ENCODE results near the gene PPP1R1B. TPM values are rescaled to one million over a fixed set of nuclear protein-coding genes. Genes with fewer than 3 reads are reported as not detected.

The PPP1R1B gene
- total RNA-seq, 1 experiment from 2014 or later, result not detected

DNA sequence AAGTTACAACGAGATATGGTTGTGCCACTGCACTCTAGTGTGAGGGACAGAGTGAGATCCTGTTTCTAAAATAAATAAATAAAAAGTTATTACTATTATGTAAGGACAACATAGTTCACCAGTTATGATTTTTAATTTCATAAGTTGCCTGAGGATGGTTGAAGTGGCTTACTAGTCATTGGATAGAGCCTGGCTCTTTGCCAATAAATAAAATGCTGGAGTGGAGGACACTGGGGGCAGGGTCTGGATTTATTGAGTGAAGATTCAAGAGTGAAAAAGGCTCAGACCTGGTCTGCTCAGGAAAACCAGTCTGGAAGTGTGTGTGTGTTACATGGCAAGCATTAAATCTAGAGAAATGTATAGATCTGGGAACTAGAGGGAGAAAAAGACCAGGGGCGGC, 12.3 kb downstream of the PPP1R1B start:
- Histone ChIP-seq H3K4me2 (ENCODE audit: low read depth, low read length, poor library complexity, severe bottlenecking) (peak overlapping the region; percentile 97), H3K9me3 (ENCODE audit: low read length) (no peaks in the 10 kb centered on the region), H3K36me3 (ENCODE audit: insufficient read depth, low read length) (no peaks in the 10 kb centered on the region), H3K4me3 (ENCODE audit: low read length) (peak overlapping the region; percentile 93; the same call in 1 of the 2 replicates), H3K9ac (ENCODE audit: low read length) (peak overlapping the region; percentile 87; the same call in 1 of the 2 replicates), H3K79me2 (ENCODE audit: low read length) (peaks cover 69% of the 10 kb centered on the region), H4K20me1 (ENCODE audit: insufficient read depth, low read depth, low read length) (peaks cover 26% of the 10 kb centered on the region), H3K4me1 (ENCODE audit: low read length) (peaks cover 30% of the 10 kb centered on the region), H3K9me2 (replicated peaks; ENCODE audit: insufficient read depth, low read length) (no peaks in the 10 kb centered on the region), H2AFZ (ENCODE audit: low read length) (no peak overlapping the region), H3K27ac (ENCODE audit: low read length) (no peak overlapping the region), H3K27me3 (ENCODE audit: low read length) (no peaks in the 10 kb centered on the region)
- DNase-seq, result no peak

GRCh38 chr17:39639566-39640458, 13.1 kb downstream of the PPP1R1B start:
- no peaks in the 10 kb centered on the region for H3K9me2 ChIP-seq (replicated peaks; ENCODE audit: insufficient read depth, low read length)
- no peaks in the 10 kb centered on the region for H3K36me3 ChIP-seq (ENCODE audit: insufficient read depth, low read length)
- H3K9me3 ChIP-seq (ENCODE audit: low read length), result no peaks in the 10 kb centered on the region
- H3K79me2 ChIP-seq (ENCODE audit: low read length), result peaks cover 77% of the 10 kb centered on the region
- DNase-seq, result no peak
- H2AFZ ChIP-seq (ENCODE audit: low read length), result no peak overlapping the region
- no peak overlapping the region for H3K4me2 ChIP-seq (ENCODE audit: low read depth, low read length, poor library complexity, severe bottlenecking)
- H3K9ac ChIP-seq (ENCODE audit: low read length), result no peak overlapping the region
- no peak overlapping the region for H3K27ac ChIP-seq (ENCODE audit: low read length)
- H3K4me1 ChIP-seq (ENCODE audit: low read length), result peaks cover 30% of the 10 kb centered on the region
- H3K27me3 ChIP-seq (ENCODE audit: low read length), result no peaks in the 10 kb centered on the region
- no peak overlapping the region for H3K4me3 ChIP-seq (ENCODE audit: low read length)
- peaks cover 28% of the 10 kb centered on the region for H4K20me1 ChIP-seq (ENCODE audit: insufficient read depth, low read depth, low read length)

DNA sequence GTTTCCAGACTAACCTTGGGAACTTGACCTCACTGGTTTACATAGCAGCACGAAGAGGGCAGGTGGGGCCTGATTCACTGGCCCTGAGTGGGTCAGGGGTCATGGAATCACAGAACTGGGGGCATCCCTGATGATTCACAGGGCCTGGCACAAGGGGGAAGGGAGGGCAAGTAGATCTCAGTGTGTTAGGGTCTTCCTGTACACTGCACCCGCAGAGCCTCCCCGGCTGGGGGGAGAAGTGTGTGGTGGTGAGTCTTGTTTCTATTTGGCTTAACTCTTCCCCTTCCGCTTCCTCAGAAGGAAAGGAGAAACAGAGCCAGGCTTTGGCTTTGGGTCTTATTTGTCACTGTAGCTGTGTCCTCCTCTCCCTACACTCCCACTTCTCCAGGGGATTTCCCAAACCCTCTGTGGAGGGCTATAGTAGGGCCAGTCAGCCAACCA, 13.9 kb downstream of the PPP1R1B start:
- Histone ChIP-seq H3K27ac (ENCODE audit: low read length) (no peak overlapping the region), H3K4me3 (ENCODE audit: low read length) (no peak overlapping the region), H3K36me3 (ENCODE audit: insufficient read depth, low read length) (no peaks in the 10 kb centered on the region), H3K4me1 (ENCODE audit: low read length) (peaks cover 27% of the 10 kb centered on the region), H3K9ac (ENCODE audit: low read length) (no peak overlapping the region), H2AFZ (ENCODE audit: low read length) (no peak overlapping the region), H3K9me3 (ENCODE audit: low read length) (no peaks in the 10 kb centered on the region), H3K4me2 (ENCODE audit: low read depth, low read length, poor library complexity, severe bottlenecking) (no peak overlapping the region), H3K9me2 (replicated peaks; ENCODE audit: insufficient read depth, low read length) (no peaks in the 10 kb centered on the region), H4K20me1 (ENCODE audit: insufficient read depth, low read depth, low read length) (peaks cover 32% of the 10 kb centered on the region), H3K79me2 (ENCODE audit: low read length) (peaks cover 85% of the 10 kb centered on the region), H3K27me3 (ENCODE audit: low read length) (no peaks in the 10 kb centered on the region)
- DNase-seq, result no peak

DNA sequence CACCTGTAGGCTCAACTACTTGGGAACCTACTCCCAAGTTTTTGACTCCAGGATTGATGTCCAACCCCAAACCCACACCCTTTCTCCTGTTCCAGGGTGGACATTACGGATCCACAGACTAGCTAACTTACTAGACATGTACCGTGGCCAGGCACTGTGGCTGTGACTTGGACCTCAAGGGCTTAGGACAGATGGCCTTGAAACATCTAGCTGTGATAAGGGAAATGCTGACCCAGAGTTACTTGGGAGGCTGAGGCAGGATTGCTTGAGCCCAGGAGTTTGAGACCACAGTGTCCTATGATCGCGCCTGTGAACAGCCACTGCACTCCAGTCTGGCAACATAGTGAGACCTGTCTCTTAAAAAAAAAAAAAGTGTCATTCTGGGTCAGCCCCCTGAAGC, 14.3 kb downstream of the PPP1R1B start:
- Histone ChIP-seq H3K27me3 (ENCODE audit: low read length) (no peaks in the 10 kb centered on the region), H3K36me3 (ENCODE audit: insufficient read depth, low read length) (no peaks in the 10 kb centered on the region), H3K4me1 (ENCODE audit: low read length) (peaks cover 23% of the 10 kb centered on the region), H3K9me3 (ENCODE audit: low read length) (no peaks in the 10 kb centered on the region), H3K79me2 (ENCODE audit: low read length) (peaks cover 89% of the 10 kb centered on the region), H3K27ac (ENCODE audit: low read length) (no peak overlapping the region), H3K4me2 (ENCODE audit: low read depth, low read length, poor library complexity, severe bottlenecking) (no peak overlapping the region), H3K4me3 (ENCODE audit: low read length) (no peak overlapping the region), H3K9ac (ENCODE audit: low read length) (no peak overlapping the region), H4K20me1 (ENCODE audit: insufficient read depth, low read depth, low read length) (peaks cover 33% of the 10 kb centered on the region), H2AFZ (ENCODE audit: low read length) (no peak overlapping the region), H3K9me2 (replicated peaks; ENCODE audit: insufficient read depth, low read length) (no peaks in the 10 kb centered on the region)
- DNase-seq, result no peak

DNA sequence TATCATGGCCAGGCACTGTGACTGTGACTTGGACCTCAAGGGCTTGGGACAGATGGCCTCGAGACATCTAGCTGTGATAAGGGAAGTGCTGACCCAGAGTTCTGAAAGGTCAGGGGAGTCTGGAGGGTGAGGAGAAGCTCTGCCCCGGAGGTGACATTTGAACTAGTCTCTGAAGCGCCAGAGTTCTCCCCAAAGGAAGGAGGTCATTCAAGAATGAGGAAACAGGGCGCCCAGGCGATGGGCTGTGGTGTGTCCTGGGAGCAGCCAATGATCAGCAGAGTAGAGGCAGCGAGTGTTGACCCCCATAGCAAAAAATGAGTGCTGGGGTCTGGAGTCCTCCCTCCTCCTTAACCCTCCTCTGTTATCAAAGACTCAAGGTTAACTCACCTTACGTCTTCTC, 15.1 kb downstream of the PPP1R1B start:
- no peak overlapping the region for H3K27ac ChIP-seq (ENCODE audit: low read length)
- H3K4me1 ChIP-seq (ENCODE audit: low read length), result peaks cover 15% of the 10 kb centered on the region
- H4K20me1 ChIP-seq (ENCODE audit: insufficient read depth, low read depth, low read length), result peaks cover 36% of the 10 kb centered on the region
- H3K9me3 ChIP-seq (ENCODE audit: low read length), result no peaks in the 10 kb centered on the region
- no peaks in the 10 kb centered on the region for H3K27me3 ChIP-seq (ENCODE audit: low read length)
- H3K4me3 ChIP-seq (ENCODE audit: low read length), result no peak overlapping the region
- no peak overlapping the region for H3K9ac ChIP-seq (ENCODE audit: low read length)
- peaks cover 96% of the 10 kb centered on the region for H3K79me2 ChIP-seq (ENCODE audit: low read length)
- H3K9me2 ChIP-seq (replicated peaks; ENCODE audit: insufficient read depth, low read length), result no peaks in the 10 kb centered on the region
- no peak for DNase-seq
- H3K36me3 ChIP-seq (ENCODE audit: insufficient read depth, low read length), result no peaks in the 10 kb centered on the region
- H3K4me2 ChIP-seq (ENCODE audit: low read depth, low read length, poor library complexity, severe bottlenecking), result no peak overlapping the region
- H2AFZ ChIP-seq (ENCODE audit: low read length), result no peak overlapping the region

DNA sequence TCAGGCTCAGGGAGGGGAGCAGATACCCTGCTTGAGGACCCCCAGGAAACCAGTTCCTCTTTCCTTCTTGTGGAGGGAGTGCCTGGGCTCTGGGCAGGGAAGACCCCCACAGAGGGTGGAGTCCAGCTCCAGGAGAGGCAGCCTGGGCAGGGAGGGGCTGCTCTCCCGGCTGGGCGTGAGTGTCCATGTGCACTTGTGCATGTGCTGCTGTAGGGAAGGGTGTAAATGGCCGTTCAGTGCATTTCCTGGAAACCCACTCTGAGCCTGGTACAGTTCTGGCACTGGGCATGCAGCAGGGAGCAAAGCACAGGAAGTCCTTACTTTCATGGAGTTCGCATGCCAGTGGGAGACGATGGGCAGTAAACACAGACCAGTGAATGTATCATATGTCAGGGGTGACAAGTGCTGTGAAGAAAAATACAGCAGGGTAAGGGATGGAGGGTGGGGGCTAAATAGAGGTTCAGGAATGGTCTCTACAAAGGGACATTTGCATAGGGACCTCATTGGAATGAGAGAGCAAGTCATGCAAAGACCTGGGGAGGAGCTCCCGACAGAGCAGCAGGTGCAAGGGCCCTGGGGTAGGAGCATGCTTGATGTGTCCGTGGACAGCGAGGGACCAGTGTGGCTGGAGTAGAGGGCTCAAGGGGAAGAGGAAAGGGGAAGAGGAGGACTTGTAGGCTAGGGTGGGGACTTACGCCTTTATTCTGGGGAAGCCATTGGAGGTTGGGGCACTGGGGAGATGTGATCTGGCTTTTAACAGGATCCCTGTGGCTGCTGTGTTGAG, 15.7 kb downstream of the PPP1R1B start:
- Histone ChIP-seq H2AFZ (ENCODE audit: low read length) (no peak overlapping the region), H3K27ac (ENCODE audit: low read length) (no peak overlapping the region), H3K9me2 (replicated peaks; ENCODE audit: insufficient read depth, low read length) (no peaks in the 10 kb centered on the region), H4K20me1 (ENCODE audit: insufficient read depth, low read depth, low read length) (peaks cover 36% of the 10 kb centered on the region), H3K36me3 (ENCODE audit: insufficient read depth, low read length) (no peaks in the 10 kb centered on the region), H3K79me2 (ENCODE audit: low read length) (peaks cover 92% of the 10 kb centered on the region), H3K27me3 (ENCODE audit: low read length) (no peaks in the 10 kb centered on the region), H3K4me3 (ENCODE audit: low read length) (no peak overlapping the region), H3K4me2 (ENCODE audit: low read depth, low read length, poor library complexity, severe bottlenecking) (no peak overlapping the region), H3K9ac (ENCODE audit: low read length) (no peak overlapping the region), H3K9me3 (ENCODE audit: low read length) (no peaks in the 10 kb centered on the region), H3K4me1 (ENCODE audit: low read length) (peaks cover 15% of the 10 kb centered on the region)
- no peak for DNase-seq

DNA sequence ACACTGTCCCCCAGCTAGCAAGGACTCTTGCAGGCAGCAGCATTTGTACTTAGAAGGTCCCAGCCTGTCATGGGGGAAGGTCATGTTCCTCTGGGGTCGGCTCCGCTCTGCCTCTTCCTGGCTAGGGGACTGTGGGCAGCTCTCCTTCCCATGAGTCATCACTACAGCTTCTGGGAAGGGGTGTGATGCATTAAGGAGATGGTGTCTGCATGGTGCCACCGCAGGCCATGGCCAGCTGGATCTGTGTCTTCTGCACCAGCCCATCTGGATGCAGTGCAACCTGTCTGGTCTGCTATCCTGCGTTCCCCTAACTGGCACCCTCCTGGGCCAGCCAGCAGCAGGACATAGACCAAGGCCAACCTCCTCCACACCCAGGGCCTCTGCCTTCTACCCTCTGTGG, 16.5 kb downstream of the PPP1R1B start:
- H3K4me1 ChIP-seq (ENCODE audit: low read length), result peaks cover 9% of the 10 kb centered on the region
- no peaks in the 10 kb centered on the region for H3K9me3 ChIP-seq (ENCODE audit: low read length)
- H3K9ac ChIP-seq (ENCODE audit: low read length), result no peak overlapping the region
- H3K27ac ChIP-seq (ENCODE audit: low read length), result no peak overlapping the region
- H3K9me2 ChIP-seq (replicated peaks; ENCODE audit: insufficient read depth, low read length), result no peaks in the 10 kb centered on the region
- no peak overlapping the region for H3K4me2 ChIP-seq (ENCODE audit: low read depth, low read length, poor library complexity, severe bottlenecking)
- no peaks in the 10 kb centered on the region for H3K27me3 ChIP-seq (ENCODE audit: low read length)
- no peak for DNase-seq
- H3K4me3 ChIP-seq (ENCODE audit: low read length), result no peak overlapping the region
- H3K36me3 ChIP-seq (ENCODE audit: insufficient read depth, low read length), result no peaks in the 10 kb centered on the region
- peaks cover 84% of the 10 kb centered on the region for H3K79me2 ChIP-seq (ENCODE audit: low read length)
- H2AFZ ChIP-seq (ENCODE audit: low read length), result no peak overlapping the region
- H4K20me1 ChIP-seq (ENCODE audit: insufficient read depth, low read depth, low read length), result peaks cover 36% of the 10 kb centered on the region

GRCh38 chr17:39647256-39647655, 20.5 kb downstream of the PPP1R1B start:
- Histone ChIP-seq H3K27me3 (ENCODE audit: low read length) (no peaks in the 10 kb centered on the region), H4K20me1 (ENCODE audit: insufficient read depth, low read depth, low read length) (peaks cover 24% of the 10 kb centered on the region; the same call in 1 of the 2 replicates), H3K4me3 (ENCODE audit: low read length) (no peak overlapping the region), H3K27ac (ENCODE audit: low read length) (no peak overlapping the region), H3K4me2 (ENCODE audit: low read depth, low read length, poor library complexity, severe bottlenecking) (no peak overlapping the region), H3K4me1 (ENCODE audit: low read length) (no peaks in the 10 kb centered on the region), H3K9me3 (ENCODE audit: low read length) (no peaks in the 10 kb centered on the region), H3K36me3 (ENCODE audit: insufficient read depth, low read length) (no peaks in the 10 kb centered on the region), H2AFZ (ENCODE audit: low read length) (no peak overlapping the region), H3K9me2 (replicated peaks; ENCODE audit: insufficient read depth, low read length) (no peaks in the 10 kb centered on the region), H3K9ac (ENCODE audit: low read length) (no peak overlapping the region), H3K79me2 (ENCODE audit: low read length) (peaks cover 57% of the 10 kb centered on the region)
- DNase-seq, result no peak
